Keratinocyte (primary cell): ENCODE measurements around the gene HYAL3. TPM values are rescaled to one million over a fixed set of nuclear protein-coding genes. Genes with fewer than 3 reads are reported as not detected.
A peak's percentile ranks its signal among the peaks of the same experiment; 100 is the strongest.

Source experiments
- DNase-seq: peaks from one replicate; pipeline ENCODE4 v3.0.0-alpha.2; 2011; ENCODE audit warnings: low read depth, missing footprints, low spot score
- FAIRE-seq: peaks from 2 replicates; lab custom pipeline; 2011; peaks lifted over from hg19 to GRCh38; lab: Jason Lieb, UNC
- H2AFZ ChIP-seq: 2 replicates; pipeline ENCODE4 v1.6.0; 2012; ENCODE audit warnings: low read length, control low read depth, inconsistent platforms; ENCODE audit not compliant: control insufficient read depth
- H3K27ac ChIP-seq: 2 replicates; pipeline ENCODE4 v1.5.1; 2011; ENCODE audit warnings: low read length; ENCODE audit not compliant: control insufficient read depth, insufficient read depth
- H3K27me3 ChIP-seq: 3 replicates; pipeline ENCODE4 v1.6.0; 2011; ENCODE audit warnings: low read length; ENCODE audit not compliant: control insufficient read depth, insufficient read depth; ENCODE audit errors: extremely low read depth
- H3K36me3 ChIP-seq, 2 experiments: 2 replicates in 1 of 2; 3 replicates in 1 of 2; pipeline ENCODE4 v1.5.1; 2011; ENCODE audit warnings: low read length in 2 of 2, mild to moderate bottlenecking in 1 of 2; ENCODE audit not compliant: control insufficient read depth in 2 of 2, insufficient read depth in 2 of 2; ENCODE audit errors: extremely low read depth in 1 of 2
- H3K4me1 ChIP-seq: 3 replicates; pipeline ENCODE4 v1.5.1; 2011; ENCODE audit warnings: low read length; ENCODE audit not compliant: control insufficient read depth, insufficient read depth; ENCODE audit errors: extremely low read depth
- H3K4me2 ChIP-seq: 3 replicates; pipeline ENCODE4 v1.6.0; 2011; ENCODE audit warnings: low read depth, low read length; ENCODE audit not compliant: control insufficient read depth, insufficient read depth; ENCODE audit errors: extremely low read depth
- H3K4me3 ChIP-seq, 3 experiments: fragments of 200-600 bp in 1 of 3; sonication (generic) in 1 of 3; 2 replicates in 2 of 3; 3 replicates in 1 of 3; pipeline ENCODE4 v1.5.1; 2011 to 2016; ENCODE audit warnings: low read length in 3 of 3, mild to moderate bottlenecking in 3 of 3, control low read depth in 2 of 3, inconsistent platforms in 1 of 3, low read depth in 1 of 3, mixed read lengths in 1 of 3, mixed run types in 1 of 3, moderate library complexity in 1 of 3; ENCODE audit not compliant: control insufficient read depth in 2 of 3, insufficient read depth in 2 of 3; ENCODE audit errors: extremely low read depth in 1 of 3
- H3K79me2 ChIP-seq: 2 replicates; pipeline ENCODE4 v1.6.0; 2012; ENCODE audit warnings: low read length; ENCODE audit not compliant: control insufficient read depth, insufficient read depth
- H3K9ac ChIP-seq: 3 replicates; pipeline ENCODE4 v1.6.0; 2011; ENCODE audit warnings: low read length; ENCODE audit not compliant: control insufficient read depth, insufficient read depth; ENCODE audit errors: extremely low read depth
- H3K9me1 ChIP-seq: 3 replicates; pipeline ENCODE4 v1.6.0; 2011; ENCODE audit warnings: low read length; ENCODE audit not compliant: control insufficient read depth, insufficient read depth; ENCODE audit errors: extremely low read depth
- H3K9me3 ChIP-seq: 2 replicates; pipeline ENCODE4 v1.5.1; 2012; ENCODE audit warnings: low read depth, low read length; ENCODE audit not compliant: control insufficient read depth
- H4K20me1 ChIP-seq: 3 replicates; pipeline ENCODE4 v1.6.0; 2011; ENCODE audit warnings: low read length; ENCODE audit not compliant: control insufficient read depth, insufficient read depth; ENCODE audit errors: extremely low read depth
- CTCF ChIP-seq, 3 experiments: IDR thresholded peaks in 1 of 3; conservative IDR thresholded peaks in 1 of 3; optimal IDR thresholded peaks in 1 of 3; 2 replicates in 2 of 3; 3 replicates in 1 of 3; pipeline versions ENCODE3 to v1.5.1; 2011; ENCODE audit warnings: low read length in 3 of 3, mild to moderate bottlenecking in 3 of 3, moderate library complexity in 2 of 3, control low read depth in 1 of 3, inconsistent platforms in 1 of 3; ENCODE audit not compliant: insufficient read depth in 2 of 3; ENCODE audit errors: extremely low read depth in 1 of 3
- EZH2 ChIP-seq: IDR thresholded peaks from one replicate; pipeline ENCODE4 v1.6.1; 2012; ENCODE audit warnings: inconsistent platforms, mild to moderate bottlenecking, low read length, moderate library complexity
- dilution Hi-C: fragments of 300-500 bp; cut with MboI; formaldehyde crosslinking; loops from one replicate; pipeline ENCODE4 v1.7.0; 2020; ENCODE audit warnings: low sequenced_read_pairs; ENCODE audit not compliant: extremely low pct_ligation_motif_present
- polyA plus RNA-seq, 5 experiments: library from polyadenylated mRNA; depleted of rRNA in 3 of 5; stranded (reverse) in 3 of 5; stranded (forward) in 1 of 5; unstranded in 1 of 5; fragments of >200 nt; gene quantifications; 1 replicate in 1 of 5; 2 replicates in 3 of 5; 3 replicates in 1 of 5; pipeline versions ENCODE4 v1.2.1 to v1.2.3, GENCODE V29; 2011 to 2012; ENCODE audit warnings: missing spikeins in 2 of 5, low read depth in 1 of 5, low replicate concordance in 1 of 5

Gene HYAL3
- polyA plus RNA-seq, 1 donor (not counting 4 experiments of a cell fraction or from before 2014, with no cell fraction given), result 6.6 TPM

DNA sequence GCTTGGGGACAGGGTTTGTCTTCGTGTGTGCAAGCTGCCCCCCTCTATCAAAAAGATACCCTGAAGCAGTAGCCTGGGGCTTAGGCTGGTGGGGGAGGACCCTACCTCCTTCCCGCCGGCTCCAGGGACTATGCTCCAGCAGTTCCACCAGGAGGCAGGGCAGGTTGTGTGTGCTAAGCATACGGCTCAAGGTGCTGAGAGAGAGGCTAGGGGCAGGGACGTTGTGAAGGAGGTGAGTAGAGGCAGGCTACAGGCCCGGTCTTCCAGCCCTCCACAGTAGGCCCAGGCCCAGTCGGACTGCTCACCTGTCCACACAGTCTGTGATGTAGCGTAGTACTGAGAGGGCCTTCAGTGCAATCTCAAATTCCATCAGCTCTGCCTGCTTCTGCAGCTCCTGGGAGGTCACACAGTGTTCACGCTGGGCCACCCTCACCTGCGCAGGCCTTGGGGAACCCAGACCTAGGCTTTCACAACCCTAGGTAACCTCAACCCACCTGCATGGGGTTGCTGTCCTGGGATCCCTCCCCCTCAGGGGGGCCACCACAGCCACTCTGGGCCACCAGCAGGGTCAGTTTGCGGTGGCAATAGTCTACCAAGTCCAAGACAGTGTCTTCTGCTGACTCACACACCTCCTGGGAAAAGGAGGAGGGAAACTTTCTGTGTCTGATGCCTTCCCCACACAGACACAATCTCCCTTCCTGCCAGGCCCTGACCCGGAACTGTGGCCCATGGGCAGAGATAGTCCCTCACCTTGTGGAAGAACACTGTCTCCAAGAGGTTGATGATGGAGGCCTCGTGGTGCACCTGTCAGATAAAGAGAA is 43.8 kb upstream of the HYAL3 start:
- Histone ChIP-seq H4K20me1 (no peaks in the 10 kb centered on the region), H3K9me3 (no peaks in the 10 kb centered on the region), H2AFZ (no peak overlapping the region), H3K4me3 (no peak overlapping the region), H3K79me2 (peaks cover 6% of the 10 kb centered on the region), H3K4me1 (peaks cover 31% of the 10 kb centered on the region), H3K9me1 (no peaks in the 10 kb centered on the region), H3K36me3 (peaks cover 4 to 8% of the 10 kb centered on the region in 2 experiments), H3K9ac (no peak overlapping the region), H3K27ac (no peak overlapping the region), H3K27me3 (no peaks in the 10 kb centered on the region), H3K4me2 (no peak overlapping the region)
- TF ChIP-seq EZH2, result no peak
- TF ChIP-seq CTCF (optimal IDR thresholded peaks at IDR 0.05 in 1 of 3, IDR thresholded peaks at IDR 0.05 in 1 of 3, conservative IDR thresholded peaks at IDR 0.05 in 1 of 3; ENCODE audit: extremely low read depth in 1 of 3, insufficient read depth in 2 of 3, low read length in 3 of 3), result peak in 1 of 3 experiments; percentile 5
- dilution Hi-C loops, result no loop called here
- DNase-seq, result no peak
- FAIRE-seq, result no peak

DNA sequence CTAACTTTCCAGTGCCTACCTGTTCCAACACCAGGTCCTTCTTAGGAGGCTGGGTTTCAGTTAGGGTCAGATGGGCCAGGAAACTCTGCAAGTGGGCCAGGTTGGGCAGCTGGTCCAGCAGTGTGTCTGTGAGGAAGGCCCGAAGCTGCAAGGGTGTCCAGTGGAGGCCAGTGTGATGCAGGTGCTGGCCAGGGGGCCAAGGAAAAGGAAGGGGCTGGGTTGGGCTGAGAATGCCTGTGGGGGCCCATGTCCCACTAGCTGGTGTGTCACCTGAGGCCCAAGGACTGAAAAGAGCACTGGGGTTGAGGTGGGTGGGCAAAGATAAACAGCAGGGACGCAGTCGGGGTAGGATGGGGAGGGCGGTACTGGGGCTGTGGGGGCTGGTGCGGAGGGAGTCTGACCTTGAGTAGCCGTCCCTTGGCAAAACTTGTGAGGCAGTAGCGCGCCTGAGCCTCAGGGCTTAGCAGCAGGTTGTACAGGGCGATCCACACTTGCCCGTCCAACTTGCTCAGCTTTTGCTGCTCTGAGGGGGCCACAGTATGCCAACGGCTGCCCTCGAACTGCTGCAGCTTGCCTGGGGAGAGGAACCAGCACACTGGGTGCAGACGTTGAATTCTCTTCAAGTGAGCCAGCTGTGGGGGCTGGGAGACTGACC is 42.9 kb upstream of the HYAL3 start:
- TF ChIP-seq CTCF (optimal IDR thresholded peaks at IDR 0.05 in 1 of 3, IDR thresholded peaks at IDR 0.05 in 1 of 3, conservative IDR thresholded peaks at IDR 0.05 in 1 of 3; ENCODE audit: extremely low read depth in 1 of 3, insufficient read depth in 2 of 3, low read length in 3 of 3), result no peak
- TF ChIP-seq EZH2, result no peak
- Histone ChIP-seq H3K27me3 (no peaks in the 10 kb centered on the region), H3K79me2 (peaks cover 6% of the 10 kb centered on the region), H3K9me1 (no peaks in the 10 kb centered on the region), H3K27ac (no peak overlapping the region), H2AFZ (no peak overlapping the region), H3K36me3 (no peaks in the 10 kb centered on the region), H3K4me3 (no peak overlapping the region), H4K20me1 (no peaks in the 10 kb centered on the region), H3K4me1 (peaks cover 36% of the 10 kb centered on the region), H3K4me2 (no peak overlapping the region), H3K9me3 (no peaks in the 10 kb centered on the region), H3K9ac (no peak overlapping the region)
- FAIRE-seq (no peak), DNase-seq (no peak)
- dilution Hi-C loops, result no loop called here
